GM08714 (cell line): Measurements from ENCODE around the gene MSI2.
"Not testable (repeated sequence)": the region's sequence is repeated elsewhere in the genome, so short reads cannot be mapped to it uniquely, and the experiment has no call there.

Experiments used
- H3K4me3 ChIP-seq: fragments of 200-500 bp; sonication (Bioruptor generic); 2 replicates; pipeline ENCODE4 v1.5.1; 2014; ENCODE audit warnings: mild to moderate bottlenecking, low read length, inconsistent platforms
- ZNF274 ChIP-seq: IDR thresholded peaks from 2 replicates; pipeline ENCODE4 v1.6.1; 2012; ENCODE audit warnings: mild to moderate bottlenecking, low read depth, low read length

Gene MSI2

DNA sequence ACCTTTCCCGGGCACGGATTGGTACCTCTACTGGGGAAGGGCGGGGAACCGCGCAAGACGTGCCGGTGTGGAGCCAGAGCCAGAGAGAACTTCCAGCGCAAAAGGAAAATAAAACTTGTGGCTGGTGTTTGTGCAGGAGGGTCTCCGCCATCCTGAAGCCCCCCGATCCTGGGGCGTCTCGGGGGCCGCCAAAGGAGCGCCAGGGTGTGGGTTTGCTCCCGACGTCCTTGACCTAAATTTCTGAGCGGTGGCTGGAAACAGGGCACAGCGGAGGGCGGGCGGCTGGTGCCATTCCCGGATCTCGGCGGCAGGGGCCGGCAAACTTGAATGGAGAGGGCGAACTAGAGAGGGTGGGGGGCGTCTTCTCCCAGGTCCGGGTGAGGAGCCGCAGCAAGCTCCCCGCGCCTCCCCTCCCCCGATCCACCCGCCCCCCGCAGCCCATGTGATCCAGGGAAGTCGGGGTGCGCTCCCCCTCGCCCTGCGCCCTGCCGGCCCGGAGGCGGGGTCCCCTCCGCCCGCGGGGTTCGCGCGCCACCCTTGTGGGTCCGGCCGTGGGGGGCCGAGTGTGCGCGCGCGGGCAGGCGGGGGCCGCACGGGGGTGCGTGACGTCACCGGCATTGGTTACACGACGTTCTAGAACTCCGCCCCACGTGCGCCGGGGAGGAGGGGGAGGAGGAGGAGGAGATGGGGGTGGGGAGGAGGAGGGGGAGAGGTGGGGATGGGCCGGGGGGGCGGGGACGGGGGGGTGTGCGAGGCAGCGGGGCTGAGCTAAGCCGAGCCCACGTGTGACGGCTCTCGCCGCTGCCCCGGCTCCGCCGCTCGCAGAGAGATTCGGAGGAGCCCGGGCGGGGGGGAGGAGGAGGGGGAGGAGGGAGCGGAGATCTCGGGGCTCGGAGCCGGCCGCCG lies at the start of gene MSI2:
Gene MSI2 (plus strand): TSS at position 748 of the 906 bp plus-strand sequence. CDS start 220 bp downstream, outside the sequence.
- peak within 1 kb of the TSS; percentile 82 for H3K4me3 ChIP-seq
- TF ChIP-seq ZNF274 = no peak

DNA sequence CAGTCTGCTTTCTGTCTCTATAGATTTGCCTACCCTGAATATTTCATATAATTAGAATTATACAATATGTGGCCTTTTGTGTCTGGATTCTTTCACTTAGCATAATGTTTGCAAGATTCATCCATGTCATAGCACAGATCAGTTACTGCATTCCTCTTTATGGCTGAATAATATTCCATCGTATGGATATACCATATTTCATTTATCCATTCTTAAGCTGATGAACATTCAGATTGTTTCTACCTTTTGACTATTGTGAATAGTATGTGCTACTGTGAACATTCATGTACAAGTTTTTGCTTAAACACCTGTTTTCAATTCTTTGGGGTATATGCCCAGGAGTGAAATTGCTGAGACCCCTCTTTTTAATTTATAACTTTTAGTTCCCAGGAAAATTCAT lies 49.4 kb upstream of the MSI2 start:
- no peak for TF ChIP-seq ZNF274
- no peak overlapping the region for H3K4me3 ChIP-seq

DNA sequence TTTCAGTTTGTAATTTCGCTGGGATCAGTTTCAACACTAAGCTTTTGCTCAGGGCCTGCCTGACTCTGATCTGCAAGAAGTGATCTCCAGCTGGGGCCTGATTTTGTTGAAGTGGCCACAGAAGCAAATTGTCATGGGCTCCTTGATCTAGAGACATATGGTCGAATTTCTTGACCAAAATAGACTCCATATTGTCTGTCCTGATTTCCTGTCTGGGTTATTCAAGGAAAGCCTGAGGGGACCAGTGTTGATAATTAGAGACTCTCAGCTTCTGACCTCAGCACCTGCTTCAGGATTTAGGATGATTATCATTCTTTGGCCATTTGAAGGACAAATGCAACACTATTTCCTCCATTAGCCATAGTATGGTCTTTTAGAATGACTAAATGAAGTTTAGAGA lies 48.9 kb upstream of the MSI2 start:
- no peak overlapping the region for H3K4me3 ChIP-seq
- no peak for TF ChIP-seq ZNF274

DNA sequence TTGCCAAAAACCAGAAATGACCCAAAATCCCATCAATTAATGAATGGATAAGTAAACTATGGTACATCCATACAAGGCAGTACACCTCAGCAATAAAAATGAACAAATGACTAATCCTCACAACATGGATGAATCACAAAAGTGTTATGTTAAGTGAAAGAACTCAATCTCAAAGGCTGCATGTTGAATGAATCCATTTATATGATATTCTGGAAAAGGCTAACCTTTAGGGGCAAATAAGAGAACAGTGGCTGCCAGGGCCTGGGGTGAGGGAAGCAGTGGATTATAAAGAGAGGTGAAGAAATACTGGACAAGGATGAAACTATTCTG lies 46.1 kb upstream of the MSI2 start:
- no peak overlapping the region for H3K4me3 ChIP-seq
- no peak for TF ChIP-seq ZNF274

DNA sequence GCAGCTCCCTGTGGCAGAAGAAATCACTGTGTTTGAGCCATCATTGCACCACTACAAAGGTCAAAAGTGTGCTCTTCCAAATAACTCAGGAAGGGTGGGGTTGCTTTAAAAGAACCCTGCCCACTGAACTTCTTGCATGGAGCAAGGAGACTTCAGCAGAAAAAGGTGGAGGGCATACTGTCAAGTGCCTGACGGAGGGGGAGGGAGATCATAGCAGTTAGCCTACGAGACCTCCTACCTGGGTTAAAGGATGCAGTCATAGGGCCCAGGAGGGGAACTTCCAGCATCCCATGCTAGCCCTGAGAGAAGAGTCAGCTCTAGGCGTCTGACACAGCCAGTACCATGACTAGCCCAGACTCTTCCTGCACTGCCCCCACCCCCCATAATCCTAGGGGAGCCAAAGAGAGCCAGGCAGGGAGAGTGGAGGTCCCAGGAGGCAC lies 45.3 kb upstream of the MSI2 start:
- H3K4me3 ChIP-seq = no peak overlapping the region
- TF ChIP-seq ZNF274 = no peak

DNA sequence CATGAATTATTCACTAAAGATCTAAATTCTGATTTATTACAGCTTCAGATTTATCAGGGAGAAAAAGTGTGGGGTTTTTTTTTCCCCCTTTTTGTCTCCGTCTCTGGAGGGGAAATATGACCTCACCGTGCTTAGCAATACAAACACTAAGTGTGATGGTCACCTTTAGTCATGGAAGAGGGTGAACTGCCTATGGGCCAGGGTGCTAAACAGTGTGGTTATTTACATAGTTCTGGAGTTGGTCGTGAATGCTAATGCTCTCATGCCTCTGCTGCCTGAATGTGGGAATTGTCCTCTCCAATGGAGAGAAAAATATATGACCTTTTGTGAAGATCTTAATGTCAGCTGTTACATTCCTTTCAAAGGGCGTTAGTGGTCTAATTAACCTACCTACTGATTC lies 44.8 kb upstream of the MSI2 start:
- TF ChIP-seq ZNF274 = no peak
- H3K4me3 ChIP-seq = no peak overlapping the region

DNA sequence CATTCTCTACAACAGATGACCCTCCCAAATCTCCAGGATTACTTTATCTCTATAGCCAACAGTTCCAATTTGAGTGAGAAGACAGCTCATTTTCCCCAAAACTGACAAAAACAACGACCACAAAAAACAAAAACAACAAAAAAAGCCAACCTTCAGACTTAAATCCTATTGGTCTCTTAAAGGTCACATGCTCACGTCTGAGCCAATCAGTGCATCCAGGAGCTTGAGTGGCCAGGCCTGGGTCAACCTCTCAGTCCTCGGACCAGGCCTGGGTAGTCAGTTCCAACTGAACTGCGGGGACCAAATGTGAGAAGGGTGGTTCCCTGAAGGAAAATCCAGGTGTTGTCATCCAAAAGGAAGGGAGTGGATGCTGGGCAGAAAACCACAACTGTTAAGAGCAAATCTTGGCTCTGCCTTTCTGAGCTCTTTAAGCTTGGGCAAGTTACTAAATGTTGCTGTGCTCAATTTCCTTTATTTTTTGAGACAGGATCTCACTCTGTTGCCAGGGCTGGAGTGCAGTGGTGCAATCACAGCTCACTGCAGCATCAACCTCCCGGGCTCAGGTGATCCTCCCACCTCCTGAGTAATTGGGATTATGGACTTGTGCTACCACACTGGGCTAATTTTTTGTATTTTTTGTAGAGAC lies 43.0 kb upstream of the MSI2 start:
- H3K4me3 ChIP-seq = no peak overlapping the region
- no peak for TF ChIP-seq ZNF274

DNA sequence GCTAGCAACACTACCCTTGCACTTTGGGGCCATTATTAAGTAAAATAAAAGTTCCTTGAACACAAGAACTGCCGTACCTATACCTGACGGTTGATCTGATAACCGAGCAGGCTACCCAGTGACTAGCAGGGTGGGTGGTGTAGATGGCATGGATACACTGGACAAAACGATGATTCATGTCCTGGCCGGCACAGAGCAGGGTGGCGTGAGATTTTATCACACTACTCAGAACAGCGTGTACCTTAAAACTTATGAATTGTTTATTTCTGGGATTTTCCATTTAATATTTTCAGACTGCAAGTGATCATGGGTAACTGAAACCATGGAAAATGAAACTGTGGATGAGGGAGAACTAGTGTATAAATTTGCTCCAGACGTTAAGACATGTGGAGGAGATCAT lies 41.0 kb upstream of the MSI2 start:
- no peak overlapping the region for H3K4me3 ChIP-seq
- no peak for TF ChIP-seq ZNF274

DNA sequence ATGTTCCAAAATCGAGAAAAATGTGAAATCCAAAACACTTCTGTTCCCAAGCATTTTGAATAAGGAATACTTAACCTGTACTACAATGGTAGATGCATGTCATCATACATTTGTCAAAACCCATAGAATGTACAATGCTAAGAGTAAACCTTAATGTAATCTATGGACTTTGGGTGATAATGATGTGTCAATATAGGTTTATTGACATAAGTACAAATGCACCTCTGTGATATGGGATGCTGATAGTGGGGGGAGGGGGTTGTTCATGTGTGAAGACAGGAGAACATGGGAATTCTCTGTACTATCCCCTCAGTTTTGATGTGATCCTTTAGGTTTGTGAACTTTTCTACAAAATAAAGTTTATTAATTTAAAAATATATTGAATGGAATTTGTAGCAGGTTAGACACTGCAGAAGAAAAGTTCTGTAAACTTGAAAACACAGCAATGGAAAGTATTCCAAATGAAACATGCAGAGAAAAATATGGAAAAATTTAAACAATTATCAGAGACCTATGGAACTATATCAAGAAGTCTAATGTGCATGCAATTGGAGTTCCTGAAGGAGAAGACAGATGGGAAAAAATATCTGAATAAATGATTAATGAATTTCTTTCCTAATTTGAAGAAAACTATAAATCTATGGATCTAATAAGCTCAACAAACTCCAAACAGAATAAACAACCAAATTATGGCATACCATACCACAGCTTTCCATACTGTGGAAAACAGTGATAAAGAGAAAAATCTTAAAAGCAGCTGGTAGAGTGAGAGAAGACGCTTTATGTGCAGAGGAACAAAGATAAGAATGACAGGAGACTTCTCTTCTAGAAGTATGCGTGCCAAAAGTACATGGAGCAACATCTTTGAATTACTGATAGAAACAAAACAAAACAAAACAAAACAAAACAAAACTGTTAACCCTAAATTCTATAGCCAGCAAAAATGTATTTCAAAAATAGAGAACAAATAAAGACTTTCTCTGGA lies 34.7 kb upstream of the MSI2 start:
- no peak overlapping the region for H3K4me3 ChIP-seq
- TF ChIP-seq ZNF274 = no peak

DNA sequence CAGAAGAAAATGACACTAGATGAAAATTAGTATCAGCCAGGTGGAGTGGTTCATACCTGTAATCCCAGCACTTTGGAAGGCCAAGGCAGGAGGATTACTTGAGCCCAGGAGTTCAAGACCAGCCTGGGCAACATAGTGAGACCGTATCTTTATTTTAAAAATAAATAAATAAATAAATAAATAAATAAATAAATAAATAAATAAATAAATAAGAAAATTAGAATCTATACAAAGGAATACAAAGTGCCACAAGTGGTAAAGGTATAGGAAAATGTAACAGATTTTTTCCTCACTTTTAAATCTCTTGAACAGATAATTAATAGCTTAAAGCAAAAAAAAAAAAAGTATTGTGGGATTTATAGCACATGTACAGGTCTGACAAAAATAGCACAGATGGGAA lies 33.9 kb upstream of the MSI2 start:
- H3K4me3 ChIP-seq = not testable (repeated sequence)

DNA sequence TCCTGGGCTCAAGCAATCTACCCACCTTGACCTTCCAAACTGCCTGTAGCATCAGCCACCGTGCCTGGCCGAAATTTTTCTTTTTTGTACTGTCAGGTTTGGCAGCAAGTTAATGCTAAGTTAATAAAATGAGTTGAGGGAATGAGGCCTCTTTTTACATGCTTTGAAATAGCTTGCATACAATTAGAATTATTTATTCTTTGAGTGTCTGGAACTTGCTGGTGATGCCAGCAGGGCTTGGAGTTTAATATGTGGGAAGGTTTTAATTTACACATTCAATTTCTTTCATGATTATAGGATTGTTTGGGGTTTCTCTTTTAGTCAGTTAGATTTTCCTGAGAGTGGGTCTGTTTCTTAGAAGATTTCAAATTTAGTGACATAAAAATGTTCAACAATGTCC lies 31.2 kb upstream of the MSI2 start:
- H3K4me3 ChIP-seq = no peak overlapping the region
- TF ChIP-seq ZNF274 = no peak

DNA sequence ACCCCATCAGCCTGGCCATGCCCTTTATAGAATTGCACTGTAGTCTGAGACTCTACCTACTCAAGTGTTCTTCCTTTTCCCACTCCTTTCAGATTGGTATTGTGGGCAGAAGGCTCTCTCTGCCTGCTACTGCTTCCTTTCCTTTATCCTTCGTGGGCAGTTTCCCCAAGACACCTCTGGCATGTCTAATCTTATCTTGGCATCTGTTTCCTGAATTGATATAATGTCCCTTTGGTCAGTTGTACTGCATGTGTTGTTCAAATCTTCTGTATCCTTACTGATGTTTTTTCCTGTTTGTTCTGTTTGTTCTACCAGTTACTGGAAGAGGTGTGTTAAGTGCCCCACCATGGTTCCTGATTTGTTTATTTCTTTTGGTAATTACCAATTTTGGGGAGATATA lies 29.5 kb upstream of the MSI2 start:
- no peak for TF ChIP-seq ZNF274
- H3K4me3 ChIP-seq = no peak overlapping the region

DNA sequence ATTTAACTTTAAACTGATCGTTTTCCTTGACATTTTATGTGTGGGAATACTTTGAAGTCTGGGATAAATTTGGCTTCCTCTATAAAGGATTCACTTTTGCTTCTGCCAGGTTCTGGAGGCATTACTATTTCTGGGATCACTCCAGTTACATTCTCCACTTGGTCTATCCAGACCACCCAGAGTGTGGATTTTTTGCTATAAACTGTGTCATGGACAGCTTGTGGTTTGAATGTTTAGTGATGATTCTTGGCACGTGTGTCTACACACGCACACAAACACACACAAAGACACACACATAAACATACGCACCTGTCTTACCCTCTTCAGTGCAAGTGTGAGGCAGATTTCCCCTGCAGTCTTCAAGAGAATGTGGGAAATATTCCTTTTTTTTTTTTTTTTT lies 27.4 kb upstream of the MSI2 start:
- no peak overlapping the region for H3K4me3 ChIP-seq
- no peak for TF ChIP-seq ZNF274

DNA sequence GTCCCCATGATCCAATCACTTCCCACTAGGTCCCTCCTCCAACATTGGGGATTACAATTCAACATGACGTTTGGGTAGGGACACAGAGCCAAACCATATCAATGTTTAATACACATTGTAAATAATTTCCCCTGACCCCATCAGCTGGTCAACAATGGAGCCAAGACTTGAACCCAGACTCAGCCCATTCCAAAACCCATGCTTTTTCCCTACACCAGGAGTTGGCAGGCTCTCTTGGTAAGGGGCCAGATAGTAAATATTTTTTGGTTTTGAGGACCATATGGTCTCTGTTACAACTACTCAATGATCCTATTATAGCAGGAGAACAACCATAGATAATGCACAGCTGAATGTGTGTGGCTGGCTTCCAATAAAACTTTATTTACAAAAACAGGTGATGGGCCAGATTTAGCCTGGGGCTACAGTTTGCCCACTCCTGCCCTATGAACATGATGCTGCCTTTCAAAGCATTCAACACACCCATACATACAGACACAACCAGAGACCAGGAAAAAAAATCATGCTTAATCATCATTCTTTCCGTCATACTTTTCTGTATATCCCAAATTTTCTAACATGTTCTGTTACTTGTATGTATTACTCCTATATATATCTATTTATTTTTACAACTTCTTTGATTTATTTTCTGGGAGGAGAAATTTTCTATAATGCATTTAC lies 22.1 kb upstream of the MSI2 start:
- H3K4me3 ChIP-seq = no peak overlapping the region
- TF ChIP-seq ZNF274 = no peak
